Smooth muscle cell (in vitro differentiated cells): ENCODE data around the gene MAST4. TPM values are rescaled to one million over a fixed set of nuclear protein-coding genes. Genes with fewer than 3 reads are reported as not detected.

Experiments
- DNase-seq: peaks from one replicate; lab custom pipeline; 2025; ENCODE audit not compliant: unreplicated experiment; lab: John Stamatoyannopoulos, UW
- H2AFZ ChIP-seq: fragments of 200-600 bp; sonication (generic); 2 replicates; pipeline ENCODE4 v1.6.0; 2016; ENCODE audit warnings: antibody characterized with exemption, low read depth, mild to moderate bottlenecking
- H3F3A ChIP-seq: fragments of 200-600 bp; sonication (generic); 2 replicates; pipeline ENCODE4 v1.6.0; 2017; ENCODE audit warnings: antibody characterized with exemption, low read depth
- H3K27ac ChIP-seq: fragments of 200-600 bp; sonication (generic); 2 replicates; pipeline ENCODE4 v1.5.1; 2016; ENCODE audit warnings: low read depth, mild to moderate bottlenecking
- H3K27me3 ChIP-seq: fragments of 200-600 bp; sonication (generic); 2 replicates; pipeline ENCODE4 v1.6.1; 2016; ENCODE audit warnings: low read depth, mild to moderate bottlenecking
- H3K36me3 ChIP-seq: fragments of 200-600 bp; sonication (generic); 2 replicates; pipeline ENCODE4 v1.5.1; 2016; ENCODE audit warnings: low read depth
- H3K4me1 ChIP-seq: fragments of 200-600 bp; sonication (generic); 2 replicates; pipeline ENCODE4 v1.5.1; 2016; ENCODE audit warnings: low read depth
- H3K4me2 ChIP-seq: fragments of 200-600 bp; sonication (generic); 2 replicates; pipeline ENCODE4 v1.6.0; 2016; ENCODE audit warnings: mild to moderate bottlenecking
- H3K4me3 ChIP-seq: fragments of 200-600 bp; sonication (generic); 2 replicates; pipeline ENCODE4 v1.5.1; 2016; ENCODE audit warnings: mild to moderate bottlenecking
- H3K79me2 ChIP-seq: fragments of 200-600 bp; sonication (generic); 2 replicates; pipeline ENCODE4 v1.6.0; 2016; ENCODE audit warnings: low read depth, mild to moderate bottlenecking
- H3K9ac ChIP-seq: fragments of 200-600 bp; sonication (generic); 2 replicates; pipeline ENCODE4 v1.6.0; 2016; ENCODE audit warnings: low read depth
- H3K9me3 ChIP-seq: fragments of 200-600 bp; sonication (generic); replicated peaks from 2 replicates; pipeline ENCODE4 v1.5.1; 2016; ENCODE audit warnings: low read depth
- H4K20me1 ChIP-seq: fragments of 200-600 bp; sonication (generic); 2 replicates; pipeline ENCODE4 v1.6.0; 2016; ENCODE audit warnings: low read depth
- CTCF ChIP-seq: fragments of 200-600 bp; sonication (generic); IDR thresholded peaks from 2 replicates; pipeline ENCODE4 v1.5.1; 2017; ENCODE audit warnings: borderline replicate concordance, mild to moderate bottlenecking, antibody characterized with exemption; ENCODE audit not compliant: insufficient read depth, poor library complexity, severe bottlenecking
- WGBS: methylation state at CpG from one replicate; pipeline ENCODE4 v1.1.7; 2016; ENCODE audit warnings: low lambda C conversion rate; 5-methylcytosine and 5-hydroxymethylcytosine counted together
- polyA plus RNA-seq: library from polyadenylated mRNA; unstranded; fragments of >200 nt; fragmentation: Nextera tagmentation; extraction: Ambion mirVana; gene quantifications from 2 replicates; pipeline ENCODE4 v1.2.1, GENCODE V29; 2016
- total RNA-seq: library from RNA; depleted of rRNA; stranded (reverse); fragments of >200 nt; gene quantifications from 2 replicates; pipeline ENCODE4 v1.2.3, GENCODE V29; 2014

Gene MAST4
- total and polyA plus RNA-seq, 2 experiments from 2014 or later: 6.3 to 24.0 TPM

DNA sequence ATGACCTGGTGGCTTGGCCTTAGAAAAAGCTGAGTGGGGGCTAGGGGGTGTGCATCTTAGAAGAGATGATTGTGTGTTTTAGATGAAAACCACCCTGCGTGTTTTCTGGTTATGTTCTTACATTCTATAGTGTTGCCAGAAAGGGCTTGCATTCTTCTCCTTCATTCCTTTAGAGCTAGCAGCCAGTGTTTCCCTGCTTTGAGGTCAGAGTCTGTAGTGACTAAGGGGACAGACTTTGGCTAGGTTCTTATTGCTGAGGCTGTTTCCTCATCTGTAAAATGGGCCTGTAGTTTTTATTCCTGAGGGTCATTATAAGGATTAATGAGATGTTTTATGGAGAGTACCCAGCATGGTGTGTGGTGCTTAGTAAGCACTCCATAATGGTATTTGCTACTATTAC is 6.4 kb downstream of the MAST4 start:
- Histone ChIP-seq H3K4me2 (no peak overlapping the region), H4K20me1 (no peaks in the 10 kb centered on the region), H3K4me3 (no peak overlapping the region), H3F3A (no peaks in the 10 kb centered on the region), H3K36me3 (no peaks in the 10 kb centered on the region), H3K9ac (no peak overlapping the region), H3K9me3 (no peaks in the 10 kb centered on the region), H3K79me2 (no peaks in the 10 kb centered on the region), H3K27me3 (peaks cover 66% of the 10 kb centered on the region), H3K27ac (no peak overlapping the region), H2AFZ (no peak overlapping the region), H3K4me1 (no peaks in the 10 kb centered on the region)
- no peak for DNase-seq
- WGBS: 100% methylated on average over 1 of the region's 1 CpG
- no peak for TF ChIP-seq CTCF

- Histone ChIP-seq H3K4me1 (no peaks in the 10 kb centered on the region), H3K4me2 (no peak overlapping the region), H3K9me3 (no peaks in the 10 kb centered on the region), H3K4me3 (no peak overlapping the region), H3K79me2 (no peaks in the 10 kb centered on the region), H3K36me3 (no peaks in the 10 kb centered on the region), H3K9ac (no peak overlapping the region), H3K27ac (no peak overlapping the region), H2AFZ (no peak overlapping the region), H4K20me1 (no peaks in the 10 kb centered on the region), H3K27me3 (peaks cover 61% of the 10 kb centered on the region), H3F3A (no peaks in the 10 kb centered on the region)
- TF ChIP-seq CTCF: no peak
- DNase-seq: no peak
- WGBS: 75% methylated on average over 1 of the region's 1 CpG
Measured at GRCh38 chr5:66603164-66603563, 7.0 kb downstream of the MAST4 start.

GRCh38 chr5:66603881-66604280 is 7.7 kb downstream of the MAST4 start:
- H4K20me1 ChIP-seq: no peaks in the 10 kb centered on the region
- DNase-seq: no peak
- H3K4me1 ChIP-seq: no peaks in the 10 kb centered on the region
- no peak overlapping the region for H3K27ac ChIP-seq
- H3K9ac ChIP-seq: no peak overlapping the region
- H3K79me2 ChIP-seq: no peaks in the 10 kb centered on the region
- 95% methylated on average over 4 of the region's 4 CpGs for WGBS
- H3F3A ChIP-seq: no peaks in the 10 kb centered on the region
- H3K4me2 ChIP-seq: no peak overlapping the region
- H3K4me3 ChIP-seq: no peak overlapping the region
- peaks cover 54% of the 10 kb centered on the region for H3K27me3 ChIP-seq
- no peaks in the 10 kb centered on the region for H3K36me3 ChIP-seq
- no peak for TF ChIP-seq CTCF
- H3K9me3 ChIP-seq: no peaks in the 10 kb centered on the region
- H2AFZ ChIP-seq: no peak overlapping the region

DNA sequence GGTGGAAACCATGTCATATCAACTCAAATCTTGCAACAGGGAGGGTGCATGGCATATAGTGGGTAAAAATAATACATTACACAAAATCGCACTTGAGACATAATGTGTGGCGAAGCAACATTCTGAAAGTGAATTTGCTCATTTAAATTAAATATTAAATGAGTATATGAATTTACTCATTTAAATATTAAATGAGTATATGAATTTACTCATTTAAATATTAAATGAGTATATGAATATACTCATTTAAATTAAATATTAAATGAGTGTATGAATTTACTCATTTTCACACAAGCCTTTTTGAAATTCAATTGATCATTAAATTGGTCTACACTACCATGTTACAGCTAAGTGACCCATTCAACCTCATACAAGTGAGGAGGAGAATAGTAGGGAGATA is 10.5 kb downstream of the MAST4 start:
- Histone ChIP-seq H3K4me3 (no peak overlapping the region), H3F3A (no peaks in the 10 kb centered on the region), H3K4me2 (no peak overlapping the region), H3K27ac (no peak overlapping the region), H3K9me3 (no peaks in the 10 kb centered on the region), H3K36me3 (no peaks in the 10 kb centered on the region), H3K4me1 (no peaks in the 10 kb centered on the region), H2AFZ (no peak overlapping the region), H4K20me1 (no peaks in the 10 kb centered on the region), H3K79me2 (no peaks in the 10 kb centered on the region), H3K27me3 (peaks cover 27% of the 10 kb centered on the region), H3K9ac (no peak overlapping the region)
- 98% methylated on average over 2 of the region's 2 CpGs for WGBS
- TF ChIP-seq CTCF: no peak
- no peak for DNase-seq
